Stimulated activated CD4-positive, alpha-beta T cell treated with anti-CD3 and anti-CD28 coated beads, Interleukin-1b, Interleukin-23, amount 100 ng/mL, for 48 hours (primary cell): ENCODE data around the gene MGARP.

Source experiments
- DNase-seq: peaks from one replicate; pipeline ENCODE4 v3.0.0-alpha.2; 2020

MGARP gene

DNA sequence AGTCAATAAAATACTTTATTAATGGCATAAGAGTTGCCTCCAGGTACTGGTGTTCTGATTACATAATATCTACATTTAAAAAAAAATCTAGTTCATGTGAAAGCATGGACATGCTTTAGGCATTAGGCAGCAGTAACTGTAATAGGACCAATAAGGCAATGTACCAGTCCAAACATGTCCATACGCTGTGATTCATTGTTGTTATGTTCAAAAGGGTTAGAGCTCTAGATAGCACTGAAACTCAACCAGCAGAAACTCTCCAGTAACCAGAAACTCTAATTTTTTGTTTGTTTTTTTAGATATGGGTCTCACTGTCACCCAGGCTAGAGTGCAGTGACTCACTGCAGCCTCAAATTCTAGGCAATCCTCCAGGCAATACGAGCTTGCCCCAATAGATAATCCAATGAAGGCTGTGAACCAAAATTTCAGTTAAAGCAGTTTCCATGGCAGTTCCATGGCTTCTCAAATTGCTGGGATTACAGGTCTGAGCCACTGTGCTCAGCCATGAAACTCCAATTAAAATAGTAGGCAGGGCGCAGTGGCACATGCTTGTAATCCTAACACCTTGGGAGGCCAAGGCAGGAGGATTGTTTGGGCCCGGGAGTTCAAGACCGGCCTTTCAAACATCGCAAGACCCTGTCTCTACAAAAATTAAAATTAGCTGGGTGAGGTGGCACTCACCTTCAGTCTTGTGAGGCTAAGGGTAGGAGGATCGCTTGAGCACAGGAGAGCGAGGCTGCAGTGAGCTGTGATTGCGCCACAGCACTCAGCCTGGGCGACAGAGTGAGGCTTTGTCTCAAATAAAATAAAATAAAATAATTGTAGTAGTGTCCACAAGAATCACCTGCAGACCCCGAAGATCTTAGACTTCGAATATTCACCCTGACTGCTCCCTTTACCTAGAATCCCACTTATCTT is 36.3 kb downstream of the MGARP start:
- DNase-seq, result no peak

DNA sequence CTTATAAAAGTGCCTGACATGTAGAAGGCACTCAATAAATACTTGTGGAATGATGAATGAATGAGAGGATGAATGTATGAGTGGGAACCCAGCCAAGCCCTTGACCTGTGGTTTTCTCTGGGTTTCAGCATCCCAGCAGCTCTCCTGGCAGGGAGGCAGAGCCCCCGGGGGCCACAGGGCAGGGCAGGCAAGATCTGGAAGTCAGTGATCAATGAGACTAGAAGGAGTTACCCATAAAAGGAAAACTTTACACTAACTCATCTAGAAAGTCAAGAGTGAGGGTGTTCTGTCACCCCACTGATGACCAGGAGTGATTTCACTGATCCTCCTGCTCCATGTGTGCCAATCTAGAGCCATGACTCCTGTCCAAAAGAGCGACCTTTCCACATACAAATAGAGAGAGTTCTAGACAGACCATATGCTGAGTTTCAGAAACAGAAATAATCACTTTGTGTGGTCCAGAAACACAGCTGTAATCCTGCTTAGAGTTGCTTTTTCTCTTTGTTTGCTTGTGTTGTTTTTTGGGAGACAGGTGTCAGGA is 37.4 kb downstream of the MGARP start:
- DNase-seq, result no peak

DNA sequence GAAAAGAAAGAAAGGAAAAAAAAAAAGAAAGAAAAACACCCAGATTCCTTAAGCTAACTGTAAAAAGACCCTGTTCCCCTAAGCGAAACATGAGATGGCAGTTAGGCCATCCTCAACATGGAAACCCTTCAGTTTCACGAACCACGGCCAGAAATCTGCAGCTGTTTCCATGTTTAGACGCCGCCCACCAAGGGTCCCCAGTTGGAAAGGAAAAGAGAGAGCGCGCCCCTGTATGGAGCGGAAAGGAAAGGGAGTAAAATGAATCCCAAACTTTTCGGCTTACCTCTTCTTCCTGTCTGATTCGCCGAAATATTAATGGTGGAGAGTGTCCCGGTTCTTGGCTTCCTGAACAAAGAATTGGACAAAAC is 38.3 kb downstream of the MGARP start:
- no peak for DNase-seq

- no peak for DNase-seq
Observed at GRCh38 chr4:139241086-139241783, 38.8 kb downstream of the MGARP start.

DNA sequence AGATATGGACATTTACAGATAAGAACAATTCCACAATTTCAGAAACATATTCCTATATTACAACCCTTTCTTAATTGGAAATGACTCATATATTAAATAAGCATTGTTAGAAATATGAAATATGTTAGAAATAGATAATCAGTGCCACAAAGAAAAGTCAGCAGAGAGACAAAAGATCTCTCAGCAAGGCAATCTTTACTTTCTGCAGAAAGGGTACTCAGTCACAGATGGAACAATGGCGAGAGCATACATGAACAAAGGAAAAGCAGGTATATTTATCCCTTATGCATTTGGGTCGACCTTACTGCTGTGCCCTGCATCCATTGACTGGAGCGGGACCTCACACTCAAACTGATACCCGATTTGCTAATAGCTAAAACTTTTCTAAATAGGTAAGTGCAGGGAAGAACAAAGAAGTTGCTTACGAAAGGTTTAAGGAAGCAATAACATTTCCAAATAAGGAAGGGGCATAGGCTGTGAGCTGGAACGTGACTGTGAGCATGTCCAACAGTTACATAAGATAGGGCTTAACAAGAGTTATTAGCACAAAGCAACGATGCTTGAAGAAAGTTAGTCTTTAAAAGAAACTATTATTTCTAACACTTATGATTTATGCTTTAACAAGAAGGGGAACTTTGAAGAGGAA is 40.8 kb downstream of the MGARP start:
- DNase-seq, result no peak

DNA sequence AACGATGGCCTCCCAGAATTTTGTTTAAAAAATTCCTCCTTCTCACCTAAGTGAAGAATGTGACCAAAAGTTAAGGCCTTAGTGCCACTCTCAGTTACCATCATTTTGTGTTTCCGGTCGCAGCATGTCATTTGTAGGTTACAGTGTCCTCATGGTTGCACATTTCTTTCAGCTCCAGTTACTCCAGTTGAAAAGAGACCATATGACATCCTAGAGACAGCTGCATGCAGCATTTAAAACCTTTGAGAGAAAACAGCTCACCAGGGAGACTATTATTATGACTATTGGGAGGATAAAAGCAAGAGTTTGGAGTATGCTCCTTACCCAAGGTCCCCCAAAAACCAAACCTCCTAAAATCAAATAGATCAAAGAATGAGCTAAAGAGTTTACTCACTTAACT is 45.8 kb downstream of the MGARP start:
- no peak for DNase-seq

GRCh38 chr4:139229534-139230039 is 50.4 kb downstream of the MGARP start:
- DNase-seq, result no peak

DNA sequence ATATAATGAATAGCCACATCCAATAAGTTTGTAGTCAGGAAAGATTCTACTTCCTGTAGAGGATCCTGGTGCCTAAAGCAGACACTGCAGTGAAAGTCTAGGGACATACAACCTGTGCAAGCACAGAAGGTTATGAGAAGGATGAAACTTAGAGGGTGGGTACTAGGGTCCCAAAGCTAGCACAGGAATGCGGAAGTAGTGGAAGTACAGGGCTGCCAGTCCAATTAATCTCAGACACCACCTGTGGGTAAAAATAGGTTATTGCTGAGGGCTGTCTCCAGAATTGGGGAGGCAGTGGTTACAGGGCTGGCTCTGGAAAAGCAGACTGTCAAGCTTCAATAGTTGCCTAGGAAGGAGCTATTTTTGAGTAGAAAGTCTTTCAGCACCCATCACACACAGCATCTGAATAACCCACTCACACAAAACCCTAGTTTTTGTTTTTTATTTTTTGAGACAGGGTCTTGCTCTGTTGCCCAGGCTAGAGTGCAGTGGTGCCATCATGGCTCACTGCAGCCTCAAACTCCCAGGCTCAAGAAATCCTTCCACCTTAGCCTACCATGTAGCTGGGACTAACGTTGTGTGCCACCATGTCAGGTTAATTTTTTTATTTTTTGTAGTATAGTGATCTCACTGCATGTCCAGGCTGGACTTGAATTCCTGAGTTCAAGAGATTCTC is 52.2 kb downstream of the MGARP start:
- no peak for DNase-seq

DNA sequence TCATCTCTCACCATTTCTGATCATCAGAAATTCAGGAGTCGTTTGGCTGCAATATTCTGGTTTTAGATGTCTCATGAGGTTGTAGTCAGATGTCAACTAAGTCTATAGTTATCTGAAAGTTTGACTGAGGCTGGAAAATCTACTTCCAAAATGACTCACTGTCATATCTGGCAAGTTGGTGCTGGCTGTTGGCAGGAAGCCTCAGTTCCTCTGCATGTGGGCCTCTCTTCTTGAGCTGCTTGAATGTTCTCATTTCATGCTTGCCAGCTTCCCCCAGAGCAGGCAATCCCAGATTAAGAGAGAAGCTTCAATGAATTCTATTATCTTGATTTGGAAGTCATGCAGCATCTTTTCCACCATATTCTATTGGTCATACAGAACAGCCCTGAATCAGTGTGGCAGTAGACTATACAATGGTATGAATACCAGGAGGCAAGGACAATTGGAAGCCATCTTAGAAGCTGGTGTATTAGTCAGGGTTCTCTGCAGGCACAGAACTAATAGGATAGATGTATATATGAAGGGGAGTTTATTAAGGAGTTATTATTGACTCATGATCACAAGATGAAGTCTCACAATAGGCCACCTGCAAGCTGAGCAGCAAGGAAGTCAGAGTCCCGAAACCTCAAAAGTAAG is 56.2 kb downstream of the MGARP start:
- peak; percentile 6 for DNase-seq

GRCh38 chr4:139222215-139222614 is 57.8 kb downstream of the MGARP start:
- DNase-seq, result no peak

DNA sequence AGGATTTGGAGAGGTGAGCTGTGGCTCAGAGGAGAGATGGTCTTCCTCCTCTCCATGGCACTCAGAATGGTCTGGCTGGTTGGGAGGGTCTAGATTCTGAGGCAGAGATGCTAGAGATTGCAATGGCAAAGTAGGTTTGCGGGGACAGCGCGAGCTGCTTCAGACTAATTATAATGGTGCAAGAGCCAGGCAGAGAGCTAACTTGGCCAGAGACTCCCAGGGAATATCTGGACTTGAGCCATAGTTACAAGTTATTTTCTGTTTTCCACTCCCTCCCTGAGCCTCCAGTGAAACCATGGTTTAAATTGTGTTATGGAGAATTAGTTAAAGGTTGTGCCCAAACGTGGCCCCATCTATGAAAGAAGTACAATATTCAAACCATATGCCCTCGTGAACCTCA is 58.3 kb downstream of the MGARP start:
- no peak for DNase-seq

DNA sequence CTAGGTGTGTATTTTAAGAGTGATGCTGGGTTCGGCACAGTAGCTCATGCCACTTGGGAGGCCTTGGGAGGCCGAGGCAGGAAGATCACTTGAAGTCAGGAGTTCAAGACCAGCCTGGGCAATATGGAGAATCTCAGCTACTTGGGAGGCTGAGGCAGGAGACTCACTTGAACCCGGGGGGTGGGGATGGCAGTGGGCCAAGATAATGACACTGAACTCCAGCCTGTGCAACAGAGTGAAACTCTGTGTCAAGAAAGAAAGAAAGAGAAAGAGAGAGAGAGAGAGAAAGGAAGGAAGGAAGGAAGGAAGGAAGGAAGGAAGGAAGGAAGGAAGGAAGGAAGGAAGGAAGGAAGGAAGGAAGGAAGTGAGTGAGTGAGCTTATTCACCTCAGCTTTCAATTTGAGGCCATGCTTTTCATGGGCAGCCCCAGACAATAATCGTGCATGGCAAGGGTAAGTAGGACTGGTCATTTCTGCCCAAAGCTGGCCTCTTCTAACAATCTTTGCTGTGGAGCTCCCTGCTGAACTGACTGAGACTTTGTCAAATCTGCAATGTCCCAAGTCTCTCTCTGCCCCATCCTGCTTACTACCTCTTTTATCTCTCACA is 60.5 kb downstream of the MGARP start:
- no peak for DNase-seq
